Stimulated activated CD8-positive, alpha-beta memory T cell treated with anti-CD3 and anti-CD28 coated beads, Interleukin-4, amount 100 ng/mL, for 4 hours (primary cell): ENCODE measurements around the gene ZCWPW1.
"Not testable (repeated sequence)": the region's sequence is repeated elsewhere in the genome, so short reads cannot be mapped to it uniquely, and the experiment has no call there.

Experiments
- DNase-seq, 2 donors: peaks; one replicate each; pipeline ENCODE4 v3.0.0-alpha.2; 2020; ENCODE audit warnings: low read depth in 2 of 2, low spot score in 1 of 2

Gene ZCWPW1

DNA sequence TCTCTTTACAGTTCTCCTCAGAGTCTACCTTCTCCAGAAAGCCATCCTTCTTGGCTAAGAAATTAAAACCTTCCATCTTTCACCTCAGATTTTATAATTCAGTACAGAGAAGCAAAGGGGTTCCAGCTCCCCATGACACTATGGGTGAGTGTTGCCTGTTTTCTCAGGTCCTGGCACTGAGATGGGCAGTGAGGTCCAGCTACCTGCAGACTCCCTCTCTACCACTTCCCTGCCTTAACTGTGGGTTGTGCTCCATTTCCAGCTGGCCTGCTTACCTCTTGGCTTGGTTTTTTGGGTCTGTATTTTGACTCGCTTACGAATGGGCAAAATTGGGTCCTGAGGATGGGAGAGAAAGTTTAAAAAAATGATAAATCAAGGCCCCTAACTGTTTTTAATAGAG is 26.3 kb downstream of the ZCWPW1 start:
- DNase-seq: no peak

GRCh38 chr7:100401811-100402210 is 26.7 kb downstream of the ZCWPW1 start:
- DNase-seq: no peak

- DNase-seq: no peak
Measured at GRCh38 chr7:100400656-100401055, 27.8 kb downstream of the ZCWPW1 start.

DNA sequence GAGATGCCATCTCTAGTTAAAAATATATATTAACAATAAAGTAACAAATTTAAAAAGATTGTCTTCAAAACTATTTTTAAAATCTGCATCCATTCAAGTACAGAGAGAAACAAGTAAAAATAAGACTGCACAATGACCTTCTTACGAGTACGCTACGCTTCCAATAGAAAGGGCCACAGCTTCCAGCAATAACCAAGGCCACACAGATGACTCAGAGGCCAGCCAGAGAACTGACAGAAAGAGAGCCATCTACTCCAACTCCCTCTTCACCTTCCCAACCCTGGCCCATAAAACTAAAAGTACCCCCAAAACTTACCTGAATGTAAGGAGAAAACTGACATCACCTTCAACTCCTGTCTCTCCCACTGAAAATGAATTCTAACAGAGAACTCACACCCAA is 28.5 kb downstream of the ZCWPW1 start:
- DNase-seq: no peak

- DNase-seq: no peak
Measured at GRCh38 chr7:100398239-100398638, 30.3 kb downstream of the ZCWPW1 start.

DNA sequence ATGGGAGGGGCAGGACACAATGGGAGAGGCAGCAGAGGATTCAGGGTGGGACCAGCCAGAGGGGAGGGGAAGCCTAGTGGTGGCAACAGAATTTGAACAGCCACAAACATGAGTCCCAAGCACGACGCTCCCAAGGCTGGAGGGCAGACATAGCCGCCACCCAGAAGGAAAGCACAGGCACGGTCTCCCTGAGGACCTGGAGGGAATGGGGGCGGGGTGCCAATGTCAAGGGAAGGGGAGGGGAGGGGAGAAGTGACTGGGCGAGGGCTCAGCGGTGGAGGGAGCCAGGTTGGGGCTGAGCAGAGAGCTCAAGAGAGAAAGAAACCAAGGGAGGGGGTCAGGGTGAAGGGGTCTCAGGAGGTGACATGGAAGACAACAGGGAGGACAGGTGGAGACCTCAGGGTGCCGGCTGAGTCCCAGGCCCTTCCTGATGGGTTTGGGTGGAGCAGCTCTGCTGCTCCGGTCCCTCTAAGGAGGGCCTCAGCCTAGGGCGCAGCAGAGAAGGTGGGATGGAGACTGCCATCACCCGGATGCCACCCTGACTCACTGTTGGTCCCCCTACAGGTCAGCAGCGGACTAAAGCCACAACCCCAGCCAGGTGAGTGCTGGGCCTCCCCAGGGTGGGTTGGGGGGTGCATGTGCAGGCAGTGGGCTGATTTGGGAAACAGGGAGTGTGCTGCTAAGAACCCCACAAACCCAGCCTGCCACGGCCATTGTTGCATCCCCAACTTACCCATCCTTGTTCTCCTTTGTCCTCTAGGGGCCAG is 31.0 kb downstream of the ZCWPW1 start:
- DNase-seq: no peak

DNA sequence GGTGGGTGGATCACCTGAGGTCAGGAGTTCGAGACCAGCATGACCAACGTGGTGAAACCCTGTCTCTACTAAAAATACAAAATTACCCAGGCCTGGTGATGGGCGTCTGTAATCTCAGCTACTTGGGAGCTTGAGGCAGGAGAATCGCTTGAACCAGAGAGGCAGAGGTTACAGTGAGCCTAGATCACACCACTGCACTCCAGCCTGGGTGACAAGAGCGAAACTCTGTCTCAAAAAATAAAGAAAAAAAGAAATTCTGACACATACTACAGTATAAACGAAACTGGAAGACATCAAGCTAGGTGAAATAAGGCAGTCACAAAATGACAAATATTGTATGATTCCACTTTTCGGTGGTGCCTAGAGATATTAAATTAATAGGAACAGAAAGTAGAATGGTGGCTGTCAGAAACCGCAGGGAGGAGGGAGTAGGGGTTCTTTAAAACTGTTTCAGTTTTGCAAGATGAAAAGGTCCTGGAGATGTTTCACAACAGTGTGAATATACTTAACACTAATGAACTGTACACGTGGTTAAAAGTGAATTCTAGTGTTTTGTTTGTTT is 32.0 kb downstream of the ZCWPW1 start:
- no peak for DNase-seq

- DNase-seq: no peak
Measured at GRCh38 chr7:100394077-100394476, 34.4 kb downstream of the ZCWPW1 start.

GRCh38 chr7:100393233-100393905 is 35.1 kb downstream of the ZCWPW1 start:
- no peak for DNase-seq

DNA sequence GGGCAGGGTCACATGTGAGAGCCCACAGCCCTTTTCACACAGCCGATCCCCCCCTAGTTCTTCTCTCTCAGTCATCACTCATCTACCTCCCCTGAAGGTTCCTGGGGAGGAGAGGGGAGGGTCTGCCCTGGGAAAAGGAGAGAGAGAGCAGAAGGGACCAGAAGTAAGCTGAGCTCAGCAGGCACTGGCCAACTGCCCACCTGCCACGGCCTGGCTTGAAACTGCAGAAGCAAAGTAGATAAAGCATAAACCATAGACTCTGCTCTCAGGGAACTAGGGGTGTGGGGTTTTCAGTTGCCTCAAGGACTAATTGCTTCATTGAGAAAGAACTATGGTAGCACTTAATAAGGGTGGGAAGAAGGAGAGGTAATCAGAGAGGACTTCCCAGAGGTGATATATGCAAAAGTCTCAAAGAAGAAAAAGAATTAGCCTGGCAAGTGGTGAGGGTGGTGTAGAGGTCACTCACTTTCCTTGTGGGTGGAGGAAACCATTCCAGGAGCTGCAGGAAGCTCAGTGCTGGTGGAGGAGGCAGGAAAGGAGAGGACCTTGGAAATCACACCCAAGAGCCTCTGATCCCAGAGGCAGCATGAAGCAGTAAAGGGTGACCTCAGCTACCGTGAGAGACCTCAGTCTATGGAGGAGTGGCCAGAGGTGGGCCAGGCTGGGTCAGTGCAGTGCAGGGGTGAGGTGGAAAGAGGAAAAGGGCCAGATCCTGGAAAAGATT is 38.1 kb downstream of the ZCWPW1 start:
- DNase-seq: no peak

GRCh38 chr7:100389437-100390088 is 38.9 kb downstream of the ZCWPW1 start:
- no peak for DNase-seq

DNA sequence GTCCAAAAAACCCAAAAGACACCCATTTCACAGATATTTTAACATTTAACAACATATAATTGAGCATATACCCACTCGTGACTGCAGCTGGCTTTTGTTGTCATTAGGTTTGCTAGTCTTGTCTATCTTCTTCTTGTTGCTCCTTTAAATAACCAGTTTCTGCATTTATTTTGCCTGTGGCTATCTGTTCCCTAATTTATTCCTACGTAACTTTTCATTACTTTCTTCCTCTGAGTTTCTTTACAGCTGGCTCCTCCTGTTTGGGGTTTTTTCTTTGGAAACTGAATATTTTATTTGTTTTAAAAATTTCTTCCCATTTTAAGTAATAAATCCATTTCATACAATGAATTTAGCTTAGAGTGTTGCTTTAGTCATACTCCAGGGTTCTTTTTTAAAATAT is 40.8 kb downstream of the ZCWPW1 start:
- DNase-seq: no peak

DNA sequence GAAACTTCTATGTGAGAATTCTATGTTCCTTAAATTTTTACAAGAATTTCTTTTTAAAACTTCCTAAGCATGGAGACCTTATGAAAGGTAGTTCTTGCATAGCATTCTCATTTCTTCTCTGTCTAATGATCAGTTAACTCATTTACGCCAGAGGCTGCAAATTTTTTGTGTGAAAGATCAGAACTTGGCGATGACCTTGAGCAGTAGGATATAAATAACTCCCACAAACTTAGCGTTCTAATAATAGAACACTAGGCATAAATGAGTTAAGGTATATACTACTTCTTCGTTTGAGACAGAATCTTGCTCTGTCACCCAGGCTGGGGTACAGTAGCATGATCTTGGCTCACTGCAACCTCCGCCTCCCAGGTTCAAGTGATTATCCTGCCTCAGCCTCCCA is 41.6 kb downstream of the ZCWPW1 start:
- no peak for DNase-seq

GRCh38 chr7:100384628-100385294 is 43.7 kb downstream of the ZCWPW1 start:
- no peak for DNase-seq

GRCh38 chr7:100382234-100382853 is 46.2 kb downstream of the ZCWPW1 start:
- not testable (repeated sequence) for DNase-seq

DNA sequence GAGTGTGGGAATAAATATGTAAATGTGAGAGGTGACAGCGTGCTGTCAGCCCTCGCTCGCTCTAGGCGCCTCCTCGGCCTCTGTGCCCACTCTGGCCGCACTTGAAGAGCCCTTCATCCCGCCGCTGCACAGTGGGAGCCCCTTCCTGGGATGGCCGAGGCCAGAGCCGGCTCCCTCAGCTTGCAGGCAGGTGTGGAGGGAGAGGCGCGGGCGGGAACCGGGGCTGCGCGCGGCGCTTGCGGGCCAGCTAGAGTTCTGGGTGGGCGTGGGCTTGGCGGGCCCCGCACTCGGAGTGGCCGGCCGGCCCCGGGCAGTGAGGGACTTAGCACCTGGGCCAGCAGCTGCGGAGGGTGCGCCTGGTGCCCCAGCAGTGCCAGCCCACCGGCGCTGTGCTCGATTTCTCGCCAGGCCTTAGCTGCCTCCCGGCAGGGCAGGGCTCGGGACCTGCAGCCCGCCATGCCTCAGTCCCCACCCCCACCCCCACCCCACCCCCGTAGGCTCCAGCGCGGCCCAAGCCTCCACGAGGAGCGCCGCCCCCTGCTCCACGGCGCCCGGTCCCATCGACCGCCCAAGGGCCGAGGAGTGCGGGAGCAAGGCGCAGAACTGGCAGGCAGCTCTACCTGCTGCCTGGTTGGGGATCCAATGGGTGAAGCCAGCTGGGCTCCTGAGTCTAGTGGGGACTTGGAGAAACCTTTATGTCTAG is 46.8 kb downstream of the ZCWPW1 start:
- not testable (repeated sequence) for DNase-seq

DNA sequence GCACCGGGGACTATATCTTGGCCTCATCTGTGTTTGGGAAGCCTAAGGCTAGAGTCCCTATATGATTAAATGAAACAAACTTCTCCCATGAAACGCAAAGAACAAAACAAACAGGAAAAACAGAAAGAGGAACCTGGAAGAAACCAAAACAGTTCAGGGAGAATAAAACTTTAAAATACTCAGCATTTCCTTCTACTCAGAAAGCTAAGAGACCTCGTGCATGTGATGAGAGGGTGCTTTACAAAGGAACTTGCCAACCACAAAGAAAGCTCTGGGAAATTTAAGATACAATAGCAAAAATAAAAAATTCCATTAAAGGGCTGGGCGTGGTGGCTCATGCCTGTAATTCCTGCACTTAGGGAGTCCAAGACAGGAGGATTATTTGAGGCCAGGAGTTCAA is 48.3 kb downstream of the ZCWPW1 start:
- no peak for DNase-seq

DNA sequence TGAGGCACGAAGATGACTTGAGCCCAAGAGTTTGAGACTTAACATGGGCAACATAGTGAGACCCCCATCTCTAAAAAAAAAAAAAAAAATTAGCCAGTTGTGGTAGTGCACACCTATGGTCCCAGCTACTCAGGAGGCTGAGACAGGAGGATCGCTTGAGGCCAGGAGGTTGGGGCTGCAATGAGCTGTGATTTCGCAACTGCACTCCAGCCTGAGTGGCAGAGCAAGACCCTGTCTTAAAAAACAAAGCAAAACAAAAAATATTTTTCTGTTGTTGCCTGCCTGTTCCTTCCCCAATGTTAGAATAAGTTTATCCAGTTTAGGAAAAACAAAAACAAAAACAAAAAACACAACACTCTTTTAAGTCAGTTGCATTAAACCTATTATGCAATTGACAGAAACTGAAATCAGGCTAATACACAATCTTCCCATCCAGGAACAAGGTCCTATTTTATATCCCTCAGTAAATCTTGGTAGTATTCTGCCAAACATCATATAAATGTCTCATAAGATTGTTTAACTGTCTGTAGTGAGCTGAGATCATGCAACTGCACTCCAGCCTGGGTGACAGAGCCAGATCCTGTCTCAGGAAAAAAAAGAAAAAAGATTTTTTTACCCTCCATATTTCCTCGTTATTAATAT is 50.3 kb downstream of the ZCWPW1 start:
- DNase-seq: no peak

DNA sequence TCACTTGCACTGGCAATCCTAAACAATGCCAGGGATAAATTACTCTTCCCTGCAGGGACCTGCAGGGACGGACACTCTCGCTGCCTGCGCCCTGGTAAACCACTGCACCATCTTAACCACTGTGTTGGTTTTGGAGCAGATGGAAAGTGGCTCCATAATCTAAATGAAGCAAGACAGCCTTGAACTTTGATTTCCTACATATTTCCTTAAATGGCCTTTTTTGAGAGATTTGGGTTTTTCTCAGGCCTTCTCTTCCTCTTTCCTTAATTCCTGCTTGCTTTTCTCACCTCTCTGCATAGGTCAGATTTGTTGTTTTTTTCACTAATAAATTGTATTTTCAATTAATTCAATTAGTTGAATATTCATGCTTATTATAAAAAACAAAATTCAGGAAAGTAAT is 52.4 kb downstream of the ZCWPW1 start:
- no peak for DNase-seq
